ENCODE results near the gene FGF2. TPM values are rescaled to one million over a fixed set of nuclear protein-coding genes. Genes with fewer than 3 reads are reported as not detected.

Gene FGF2
- total RNA-seq, 1 experiment from 2014 or later, result 2.1 TPM

GRCh38 chr4:122831515-122832196 lies 5.0 kb downstream of the FGF2 start:
- no peaks in the 10 kb centered on the region for H3K9me3 ChIP-seq (ENCODE audit: insufficient read depth, low read depth)
- no peak for TF ChIP-seq EZH2 (IDR thresholded peaks at IDR 0.05; ENCODE audit: low read depth)
- TF ChIP-seq, protein P1, sequence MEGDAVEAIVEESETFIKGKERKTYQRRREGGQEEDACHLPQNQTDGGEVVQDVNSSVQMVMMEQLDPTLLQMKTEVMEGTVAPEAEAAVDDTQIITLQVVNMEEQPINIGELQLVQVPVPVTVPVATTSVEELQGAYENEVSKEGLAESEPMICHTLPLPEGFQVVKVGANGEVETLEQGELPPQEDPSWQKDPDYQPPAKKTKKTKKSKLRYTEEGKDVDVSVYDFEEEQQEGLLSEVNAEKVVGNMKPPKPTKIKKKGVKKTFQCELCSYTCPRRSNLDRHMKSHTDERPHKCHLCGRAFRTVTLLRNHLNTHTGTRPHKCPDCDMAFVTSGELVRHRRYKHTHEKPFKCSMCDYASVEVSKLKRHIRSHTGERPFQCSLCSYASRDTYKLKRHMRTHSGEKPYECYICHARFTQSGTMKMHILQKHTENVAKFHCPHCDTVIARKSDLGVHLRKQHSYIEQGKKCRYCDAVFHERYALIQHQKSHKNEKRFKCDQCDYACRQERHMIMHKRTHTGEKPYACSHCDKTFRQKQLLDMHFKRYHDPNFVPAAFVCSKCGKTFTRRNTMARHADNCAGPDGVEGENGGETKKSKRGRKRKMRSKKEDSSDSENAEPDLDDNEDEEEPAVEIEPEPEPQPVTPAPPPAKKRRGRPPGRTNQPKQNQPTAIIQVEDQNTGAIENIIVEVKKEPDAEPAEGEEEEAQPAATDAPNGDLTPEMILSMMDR (conservative IDR thresholded peaks at IDR 0.05), result no peak
- no peaks in the 10 kb centered on the region for H3K27me3 ChIP-seq (ENCODE audit: insufficient read depth, low read depth)
- H3K36me3 ChIP-seq (ENCODE audit: low read depth), result no peaks in the 10 kb centered on the region
- no peak overlapping the region for H3K27ac ChIP-seq
- no TSS peak for BruUV-seq (replicated peaks)
- POLR2A ChIA-PET (ENCODE audit: unreplicated experiment), result no interaction called here
- H3K4me3 ChIP-seq, result no peak overlapping the region
- intact Hi-C loops (cut with micrococcal nuclease; ENCODE audit: unreplicated experiment), result no loop called here
- no peaks in the 10 kb centered on the region for H4K20me1 ChIP-seq (ENCODE audit: insufficient read depth)
- CTCF ChIA-PET, result no interaction called here
- 0 out of 2 replicates have a peak, but pooled peaks cover 7% of the 10 kb centered on the region for H3K4me1 ChIP-seq (replicated peaks; ENCODE audit: insufficient read depth)
- peak in 1 of 2 experiments; percentile 51 for DNase-seq
- peaks cover 4% of the 10 kb centered on the region; the same call in 1 of the 2 replicates for H3F3A ChIP-seq (ENCODE audit: insufficient read depth, low read depth)
- no peaks in the 10 kb centered on the region for H3K79me2 ChIP-seq (ENCODE audit: low read depth)
- H3K4me2 ChIP-seq, result no peak overlapping the region
- no peaks in the 10 kb centered on the region for H3K9me2 ChIP-seq (ENCODE audit: insufficient read depth)
- no peak overlapping the region for H2AFZ ChIP-seq

DNA sequence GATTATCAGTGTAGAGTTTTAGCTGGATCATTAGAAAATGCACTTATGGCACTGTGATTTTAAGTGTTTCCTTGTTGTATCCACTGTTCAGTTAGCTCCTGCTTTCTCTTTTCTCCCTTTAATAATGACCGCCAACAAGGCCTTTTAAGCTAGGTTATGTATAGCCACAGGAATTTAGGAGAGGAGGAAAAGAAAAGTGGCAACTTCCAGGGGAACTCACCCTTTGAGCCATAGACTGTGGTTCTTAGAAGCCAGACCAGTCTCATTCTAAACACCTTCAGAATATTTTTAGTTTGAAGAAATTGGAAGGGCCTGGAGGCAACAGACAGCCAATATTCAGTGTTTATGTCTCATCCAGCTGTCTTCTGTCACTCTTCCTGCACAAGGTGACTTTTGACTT lies 6.1 kb downstream of the FGF2 start:
- H3F3A ChIP-seq (ENCODE audit: insufficient read depth, low read depth), result peaks cover 4% of the 10 kb centered on the region; the same call in 1 of the 2 replicates
- H3K4me2 ChIP-seq, result no peak overlapping the region
- H3K4me3 ChIP-seq, result no peak overlapping the region
- no peaks in the 10 kb centered on the region for H3K36me3 ChIP-seq (ENCODE audit: low read depth)
- H3K9me2 ChIP-seq (ENCODE audit: insufficient read depth), result no peaks in the 10 kb centered on the region
- no peak overlapping the region for H2AFZ ChIP-seq
- intact Hi-C loops (cut with micrococcal nuclease; ENCODE audit: unreplicated experiment), result no loop called here
- CTCF ChIA-PET, result interaction anchor here (0.6 kb wide), 1 partner anchor 88 kb away, joined by 13 read pairs; no protein-coding TSS in a partner anchor
- BruUV-seq (replicated peaks), result no TSS peak
- no peaks in the 10 kb centered on the region for H3K79me2 ChIP-seq (ENCODE audit: low read depth)
- no peaks in the 10 kb centered on the region for H4K20me1 ChIP-seq (ENCODE audit: insufficient read depth)
- POLR2A ChIA-PET (ENCODE audit: unreplicated experiment), result no interaction called here
- no peaks in the 10 kb centered on the region for H3K27me3 ChIP-seq (ENCODE audit: insufficient read depth, low read depth)
- H3K9me3 ChIP-seq (ENCODE audit: insufficient read depth, low read depth), result no peaks in the 10 kb centered on the region
- H3K27ac ChIP-seq, result no peak overlapping the region
- no peak for TF ChIP-seq EZH2 (IDR thresholded peaks at IDR 0.05; ENCODE audit: low read depth)
- TF ChIP-seq, protein P1 (conservative IDR thresholded peaks at IDR 0.05), result no peak
- DNase-seq, result no peak
- 0 out of 2 replicates have a peak, but pooled peaks cover 7% of the 10 kb centered on the region for H3K4me1 ChIP-seq (replicated peaks; ENCODE audit: insufficient read depth)

DNA sequence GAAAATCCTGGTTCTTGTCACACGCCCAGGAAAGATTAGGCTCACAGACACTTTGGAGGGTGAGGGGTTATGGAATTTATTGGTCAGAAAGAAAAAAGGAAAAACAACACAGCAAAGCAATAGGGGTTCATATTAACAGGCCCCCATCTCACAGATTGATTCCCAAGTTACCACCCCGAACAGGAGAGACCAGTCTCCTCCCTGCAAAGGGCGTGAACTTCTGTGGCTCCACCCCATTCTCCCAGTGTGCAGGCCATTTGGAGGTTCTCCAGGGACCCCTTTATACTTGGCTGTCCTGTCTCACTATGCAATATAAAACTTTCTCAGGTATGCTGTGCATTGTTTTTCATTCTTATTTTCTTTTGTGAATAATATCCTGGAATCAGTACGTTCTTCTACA lies 7.4 kb downstream of the FGF2 start:
- intact Hi-C loops (cut with micrococcal nuclease; ENCODE audit: unreplicated experiment), result no loop called here
- no peaks in the 10 kb centered on the region for H3K36me3 ChIP-seq (ENCODE audit: low read depth)
- no TSS peak for BruUV-seq (replicated peaks)
- no peak overlapping the region for H3K4me2 ChIP-seq
- H3K27ac ChIP-seq, result no peak overlapping the region
- H2AFZ ChIP-seq, result no peak overlapping the region
- ChIA-PET CTCF (interaction anchor here (0.9 kb wide), 1 partner anchor 42 kb away, joined by 3 read pairs; no protein-coding TSS in a partner anchor), POLR2A (ENCODE audit: unreplicated experiment) (no interaction called here)
- TF ChIP-seq, protein P1 (conservative IDR thresholded peaks at IDR 0.05), result no peak
- TF ChIP-seq EZH2 (IDR thresholded peaks at IDR 0.05; ENCODE audit: low read depth), result no peak
- H3F3A ChIP-seq (ENCODE audit: insufficient read depth, low read depth), result peaks cover 4% of the 10 kb centered on the region; the same call in 1 of the 2 replicates
- H3K4me3 ChIP-seq, result no peak overlapping the region
- H3K79me2 ChIP-seq (ENCODE audit: low read depth), result no peaks in the 10 kb centered on the region
- DNase-seq, result no peak
- H3K9me3 ChIP-seq (ENCODE audit: insufficient read depth, low read depth), result no peaks in the 10 kb centered on the region
- no peaks in the 10 kb centered on the region for H4K20me1 ChIP-seq (ENCODE audit: insufficient read depth)
- no peaks in the 10 kb centered on the region for H3K27me3 ChIP-seq (ENCODE audit: insufficient read depth, low read depth)
- no peaks in the 10 kb centered on the region for H3K9me2 ChIP-seq (ENCODE audit: insufficient read depth)
- 0 out of 2 replicates have a peak, but pooled peaks cover 7% of the 10 kb centered on the region for H3K4me1 ChIP-seq (replicated peaks; ENCODE audit: insufficient read depth)

Measured in PC-9 (cell line).